ENCODE data around the gene ZG16B. TPM values are rescaled to one million over a fixed set of nuclear protein-coding genes. Genes with fewer than 3 reads are reported as not detected.

Gene ZG16B
- total RNA-seq, 4 donors from 2014 or later, result 1.3 to 15.9 TPM; not detected in 2

DNA sequence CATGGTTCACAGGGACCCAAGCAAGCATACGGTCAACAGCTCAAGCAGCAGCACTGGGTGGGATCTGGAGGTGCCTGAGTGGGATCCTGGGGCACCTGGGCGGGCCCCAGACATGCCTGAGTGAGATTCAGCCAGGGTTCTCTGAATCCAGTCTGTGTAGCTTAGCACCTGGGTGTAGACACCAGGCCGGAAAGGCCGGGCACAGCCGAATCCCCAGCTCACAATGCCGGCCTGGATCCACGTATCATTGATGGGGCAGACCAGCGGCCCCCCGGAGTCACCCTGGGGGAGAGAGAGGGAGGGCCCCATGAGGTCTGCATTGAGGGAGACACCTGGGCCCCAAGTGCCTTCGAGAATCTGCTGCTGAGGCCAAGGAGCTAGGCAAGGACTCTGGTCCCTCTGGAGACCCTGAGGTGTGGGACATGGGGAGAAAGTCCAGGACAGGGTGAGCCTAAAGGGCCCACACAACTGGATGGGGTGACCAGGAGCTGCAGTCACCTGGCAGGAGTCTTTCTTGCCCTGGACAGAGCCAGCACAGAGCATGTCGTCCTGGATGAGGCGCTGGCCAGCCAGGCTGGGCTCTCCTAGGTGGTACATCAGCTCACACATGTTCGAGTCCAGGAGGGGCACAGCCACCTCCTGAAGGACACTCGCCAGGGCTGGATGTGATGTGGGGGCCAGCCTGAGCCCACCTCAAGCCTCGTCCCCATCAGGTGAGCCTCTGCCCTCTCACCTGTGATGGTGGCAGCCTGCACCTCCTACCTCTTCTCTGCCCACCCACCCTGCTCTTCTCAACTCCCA, 9.7 kb downstream of the ZG16B start:
- intact Hi-C loops (cut with DNase I; ENCODE audit: low total_unique reads), result no loop called here
- Histone ChIP-seq H3K4me1 (peaks cover 0 to 4% of the 10 kb centered on the region in 2 donors), H3K27ac (no peak overlapping the region), H3K4me3 (no peak overlapping the region), H3K27me3 (no peaks in the 10 kb centered on the region), H3K36me3 (no peaks in the 10 kb centered on the region), H3K9me3 (no peaks in the 10 kb centered on the region)
- TF ChIP-seq, protein P1, sequence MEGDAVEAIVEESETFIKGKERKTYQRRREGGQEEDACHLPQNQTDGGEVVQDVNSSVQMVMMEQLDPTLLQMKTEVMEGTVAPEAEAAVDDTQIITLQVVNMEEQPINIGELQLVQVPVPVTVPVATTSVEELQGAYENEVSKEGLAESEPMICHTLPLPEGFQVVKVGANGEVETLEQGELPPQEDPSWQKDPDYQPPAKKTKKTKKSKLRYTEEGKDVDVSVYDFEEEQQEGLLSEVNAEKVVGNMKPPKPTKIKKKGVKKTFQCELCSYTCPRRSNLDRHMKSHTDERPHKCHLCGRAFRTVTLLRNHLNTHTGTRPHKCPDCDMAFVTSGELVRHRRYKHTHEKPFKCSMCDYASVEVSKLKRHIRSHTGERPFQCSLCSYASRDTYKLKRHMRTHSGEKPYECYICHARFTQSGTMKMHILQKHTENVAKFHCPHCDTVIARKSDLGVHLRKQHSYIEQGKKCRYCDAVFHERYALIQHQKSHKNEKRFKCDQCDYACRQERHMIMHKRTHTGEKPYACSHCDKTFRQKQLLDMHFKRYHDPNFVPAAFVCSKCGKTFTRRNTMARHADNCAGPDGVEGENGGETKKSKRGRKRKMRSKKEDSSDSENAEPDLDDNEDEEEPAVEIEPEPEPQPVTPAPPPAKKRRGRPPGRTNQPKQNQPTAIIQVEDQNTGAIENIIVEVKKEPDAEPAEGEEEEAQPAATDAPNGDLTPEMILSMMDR (IDR thresholded peaks at IDR 0.05), result no peak
- no peak for TF ChIP-seq POLR2A (IDR thresholded peaks at IDR 0.05)
- DNase-seq, result no peak

DNA sequence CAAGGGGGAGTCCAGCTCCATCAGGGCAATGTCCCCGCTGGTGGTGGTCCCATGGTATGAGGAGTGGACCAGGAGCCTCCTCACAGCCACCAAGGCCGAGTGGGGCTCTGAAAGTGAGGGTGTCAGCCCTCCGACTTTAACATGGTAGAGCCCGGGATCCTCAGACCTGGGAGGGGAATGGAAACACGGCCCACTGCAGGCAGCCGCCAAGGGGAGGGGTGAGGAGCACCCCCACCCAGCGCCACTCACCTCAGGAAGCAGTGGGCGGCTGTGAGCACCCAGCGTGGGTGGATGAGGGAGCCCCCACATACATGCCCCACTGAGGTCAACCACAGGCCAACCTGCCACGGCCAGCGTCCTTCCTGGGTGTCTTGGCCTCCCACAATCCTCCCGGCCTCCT, 10.8 kb downstream of the ZG16B start:
- no peaks in the 10 kb centered on the region for H3K27me3 ChIP-seq
- intact Hi-C loops (cut with DNase I; ENCODE audit: low total_unique reads), result no loop called here

DNA sequence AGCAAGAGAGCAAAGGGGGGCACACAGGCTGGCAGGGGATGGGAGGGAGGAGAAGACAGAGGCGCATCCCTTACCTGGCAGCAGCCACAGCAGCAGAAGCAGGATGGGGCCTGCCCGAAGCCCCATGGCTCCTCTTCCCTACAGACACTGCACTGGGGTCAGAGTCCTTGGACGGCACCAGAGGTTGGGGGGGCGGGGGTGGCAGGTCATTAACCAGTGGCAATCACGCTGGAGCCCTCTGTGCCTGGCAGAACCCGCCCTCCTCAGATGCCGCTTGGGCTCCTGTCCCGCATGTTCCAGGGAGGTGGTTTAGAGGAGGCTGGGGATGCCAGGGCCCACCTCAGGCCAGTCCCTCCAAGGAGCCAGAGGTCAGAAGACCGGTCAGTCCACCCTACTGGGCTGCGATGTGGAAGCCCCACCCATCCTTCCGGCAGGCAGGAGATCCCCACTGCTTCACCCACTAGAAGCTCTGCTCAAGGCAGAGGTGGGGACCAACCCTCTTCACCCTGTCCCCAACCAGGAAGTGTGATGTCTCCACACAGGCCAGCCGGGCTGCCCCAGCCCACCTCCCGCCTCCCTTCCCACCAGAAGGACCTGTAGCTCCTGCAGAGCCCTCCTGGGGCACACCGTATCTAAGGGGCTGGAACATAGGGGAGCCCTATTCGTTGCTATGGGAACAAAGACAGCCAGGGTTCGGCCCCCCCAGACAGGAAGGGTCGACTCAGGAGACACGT, 11.7 kb downstream of the ZG16B start:
- Histone ChIP-seq H3K4me1 (peaks cover 0 to 4% of the 10 kb centered on the region in 2 donors), H3K27ac (no peak overlapping the region), H3K36me3 (no peaks in the 10 kb centered on the region), H3K4me3 (no peak overlapping the region), H3K27me3 (no peaks in the 10 kb centered on the region), H3K9me3 (no peaks in the 10 kb centered on the region)
- DNase-seq, result no peak
- intact Hi-C loops (cut with DNase I; ENCODE audit: low total_unique reads), result no loop called here
- TF ChIP-seq POLR2A (IDR thresholded peaks at IDR 0.05), result no peak
- TF ChIP-seq, protein P1 (IDR thresholded peaks at IDR 0.05), result no peak

More for the DNA sequence above, 10.8 kb downstream of the ZG16B start:
- H3K9me3 ChIP-seq, result no peaks in the 10 kb centered on the region
- no peak overlapping the region for H3K4me3 ChIP-seq
- peaks cover 0 to 4% of the 10 kb centered on the region in 2 donors for H3K4me1 ChIP-seq
- no peak for DNase-seq
- no peak for TF ChIP-seq POLR2A (IDR thresholded peaks at IDR 0.05)
- TF ChIP-seq, protein P1 (IDR thresholded peaks at IDR 0.05), result no peak
- H3K36me3 ChIP-seq, result no peaks in the 10 kb centered on the region
- no peak overlapping the region for H3K27ac ChIP-seq

DNA sequence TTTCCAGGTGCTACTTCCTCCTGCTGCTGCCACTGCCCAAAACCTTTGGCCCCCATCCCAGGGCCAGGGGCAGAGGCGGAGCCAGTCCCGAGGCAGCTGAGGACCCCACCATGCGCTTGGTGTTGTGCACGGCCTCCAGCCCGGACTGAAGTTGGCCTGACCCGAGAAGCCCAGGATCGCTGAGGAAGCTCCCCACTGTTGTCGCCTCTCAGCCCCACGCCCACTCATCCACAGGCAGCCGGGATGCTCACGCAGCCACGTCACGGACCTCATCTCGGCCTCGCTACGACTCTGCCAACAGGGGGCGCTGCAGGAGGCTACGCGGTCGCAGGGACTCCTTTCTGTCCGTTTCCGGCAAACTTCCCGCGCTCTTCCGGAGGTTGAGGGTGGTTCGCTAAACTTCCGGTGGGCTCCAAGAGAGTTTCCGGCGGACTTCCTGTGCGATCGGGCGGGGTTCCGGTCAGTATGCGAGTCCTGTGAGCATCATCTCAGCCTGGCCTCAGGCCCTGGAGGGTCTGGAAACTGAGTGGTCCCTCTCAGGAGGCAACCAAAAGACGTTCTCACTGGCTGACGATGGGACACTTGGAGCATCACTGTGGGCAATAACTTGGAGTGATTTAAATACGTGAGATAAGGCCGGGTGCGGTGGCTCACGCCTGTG, 12.4 kb downstream of the ZG16B start:
- Histone ChIP-seq H3K4me1 (peaks cover 0 to 4% of the 10 kb centered on the region in 2 donors), H3K9me3 (no peaks in the 10 kb centered on the region), H3K27me3 (no peaks in the 10 kb centered on the region), H3K27ac (no peak overlapping the region), H3K4me3 (no peak overlapping the region), H3K36me3 (no peaks in the 10 kb centered on the region)
- peak in 1 of 2 donors; percentile 24 for DNase-seq
- intact Hi-C loops (cut with DNase I; ENCODE audit: low total_unique reads), result no loop called here
- TF ChIP-seq, protein P1 (IDR thresholded peaks at IDR 0.05), result peak in 1 of 4 experiments; percentile 32
- no peak for TF ChIP-seq POLR2A (IDR thresholded peaks at IDR 0.05)
